ENCODE data around the gene ZGRF1. TPM values are rescaled to one million over a fixed set of nuclear protein-coding genes. Genes with fewer than 3 reads are reported as not detected.

The ZGRF1 gene
- total and polyA plus RNA-seq, 2 donors (not counting 3 experiments of a cell fraction or from before 2014, with no cell fraction given), result 2.4 to 14.4 TPM

DNA sequence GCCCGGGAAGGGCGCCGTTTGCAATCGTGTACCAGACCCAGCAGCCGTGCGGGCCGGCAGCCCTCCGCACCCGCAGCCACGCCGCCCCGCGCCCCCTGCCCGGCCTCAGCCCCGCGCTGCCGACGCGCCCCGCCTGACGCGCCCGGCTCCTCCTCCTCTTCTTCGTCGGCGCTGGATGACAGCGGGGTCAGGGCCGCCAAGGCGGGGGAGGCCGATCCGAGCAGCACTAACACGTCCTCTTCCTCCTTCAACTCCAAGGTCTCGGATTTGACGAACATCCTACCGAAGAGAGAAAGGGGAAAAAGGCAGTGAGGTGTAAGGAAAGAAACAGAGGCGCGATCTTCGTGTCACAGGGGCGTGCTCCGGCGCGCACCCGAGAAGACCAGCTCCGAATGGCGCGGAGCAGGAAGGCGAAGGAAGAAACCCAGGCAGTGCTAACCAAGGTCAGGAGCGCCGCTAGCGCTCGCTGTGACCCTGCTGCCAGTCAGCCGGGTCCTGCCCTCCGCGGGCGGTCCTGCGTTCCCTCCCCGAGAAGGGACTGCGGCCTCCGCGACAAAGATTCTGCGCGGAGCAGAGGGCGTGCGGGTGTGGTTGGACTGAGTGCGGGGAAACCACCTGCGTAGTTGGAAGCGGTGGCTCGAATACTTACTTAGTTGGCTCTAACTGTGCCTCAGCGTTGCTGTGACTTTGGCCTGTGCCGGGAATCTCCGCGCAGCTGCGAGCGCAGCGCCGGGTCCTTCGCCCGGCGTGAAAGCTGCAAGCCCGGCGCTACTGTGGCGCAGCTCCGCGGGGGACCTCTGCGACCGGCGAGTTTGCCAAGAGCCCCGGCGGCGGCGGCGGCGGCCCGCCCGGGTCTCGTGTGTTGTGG, 121.3 kb downstream of the ZGRF1 start:
- peaks cover 80 to 97% of the 10 kb centered on the region in 2 experiments for H3K27me3 ChIP-seq (ENCODE audit: control insufficient read depth in 2 of 2, insufficient read depth in 2 of 2, low read length in 2 of 2)
- H3K4me1 ChIP-seq (ENCODE audit: control insufficient read depth, extremely low read depth, insufficient read depth, low read length), result peaks cover 8% of the 10 kb centered on the region
- peak overlapping the region; percentile 54 for H2AFZ ChIP-seq (ENCODE audit: low read depth, low read length)
- H3K9me3 ChIP-seq (replicated peaks; ENCODE audit: control insufficient read depth, insufficient read depth, low read length), result no peaks in the 10 kb centered on the region
- BruUV-seq (replicated peaks), result no TSS peak
- peak overlapping the region in 2 of 3 experiments; percentile 29 to 33 for H3K4me3 ChIP-seq (replicated peaks in 1 of 3; ENCODE audit: insufficient read depth in 1 of 3, low read depth in 1 of 3, low read length in 3 of 3)
- CTCF ChIA-PET, result interaction anchor here (0.9 to 1.2 kb wide), 4 partner anchors 9 to 416 kb away, joined by 3 to 4 read pairs (median 3); no protein-coding TSS in a partner anchor
- FAIRE-seq (peak; percentile 31), DNase-seq (ENCODE audit: low read depth, low spot score) (peak; percentile 40)
- POLR2A ChIA-PET, result no interaction called here
- peaks cover 3% of the 10 kb centered on the region for H4K20me1 ChIP-seq (replicated peaks; ENCODE audit: control insufficient read depth, extremely low read depth, insufficient read depth, low read length)
- no peak for TF ChIP-seq GATA2 (IDR thresholded peaks at IDR 0.05; ENCODE audit: insufficient read depth, insufficient read length, low read depth, low read length)
- TF ChIP-seq EZH2 (IDR thresholded peaks at IDR 0.05; ENCODE audit: borderline replicate concordance, low read depth, low read length, severe bottlenecking), result peak; percentile 97
- TF ChIP-seq FOS (IDR thresholded peaks at IDR 0.05; ENCODE audit: borderline replicate concordance, insufficient read depth, low read length), result no peak
- TF ChIP-seq, protein P1, sequence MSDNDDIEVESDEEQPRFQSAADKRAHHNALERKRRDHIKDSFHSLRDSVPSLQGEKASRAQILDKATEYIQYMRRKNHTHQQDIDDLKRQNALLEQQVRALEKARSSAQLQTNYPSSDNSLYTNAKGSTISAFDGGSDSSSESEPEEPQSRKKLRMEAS (IDR thresholded peaks at IDR 0.05; ENCODE audit: insufficient read depth, insufficient read length), result no peak
- no peaks in the 10 kb centered on the region for H3K79me2 ChIP-seq (ENCODE audit: control insufficient read depth, insufficient read depth, low read length)
- no peaks in the 10 kb centered on the region for H3K36me3 ChIP-seq (ENCODE audit: control insufficient read depth in 2 of 2, extremely low read depth in 1 of 2, insufficient read depth in 2 of 2, low read length in 2 of 2)
- peak overlapping the region; percentile 53 for H3K4me2 ChIP-seq (ENCODE audit: insufficient read depth, low read length)
- dilution Hi-C loops (cut with MboI; ENCODE audit: extremely low pct_ligation_motif_present, low sequenced_read_pairs) (no loop called here), intact Hi-C loops (cut with micrococcal nuclease) (loop anchor here (5.0 kb wide), 1 partner anchor 1893 kb away; the partner anchor contains the start of gene PITX2)
- no peak overlapping the region for H3K9ac ChIP-seq (replicated peaks; ENCODE audit: extremely low read depth, insufficient read depth, low read length)
- no peaks in the 10 kb centered on the region for H3K9me1 ChIP-seq (replicated peaks; ENCODE audit: control insufficient read depth, extremely low read depth, insufficient read depth, low read length)
- no peak overlapping the region for H3K27ac ChIP-seq (ENCODE audit: insufficient read depth, low read depth, low read length)

All from endothelial cell of umbilical vein (primary cell).